HG03457 (cell line): Measurements from ENCODE around the gene FAM9C.
"Not testable (repeated sequence)": the region's sequence is repeated elsewhere in the genome, so short reads cannot be mapped to it uniquely, and the experiment has no call there.

Source experiments
- ATAC-seq: cut with Tn5 transposase; IDR thresholded peaks from one replicate; pipeline ENCODE4 v1.9.1; 2021; ENCODE audit warnings: moderate number of reproducible peaks; ENCODE audit not compliant: unreplicated experiment

FAM9C gene

GRCh38 chrX:13043938-13044337 is 482 bp downstream of the FAM9C start:
- ATAC-seq = no peak

- ATAC-seq = no peak
Observed at GRCh38 chrX:13043138-13043537, 1.3 kb downstream of the FAM9C start.

- no peak for ATAC-seq
Observed at GRCh38 chrX:13036896-13037295, 7.5 kb downstream of the FAM9C start.

GRCh38 chrX:13033193-13033592 is 11.2 kb downstream of the FAM9C start:
- ATAC-seq = no peak

- no peak for ATAC-seq
Observed at GRCh38 chrX:13029887-13030771, 14.3 kb downstream of the FAM9C start.

- ATAC-seq = no peak
Observed at GRCh38 chrX:13029637-13029886, 14.9 kb downstream of the FAM9C start.

GRCh38 chrX:13028871-13029636 is 15.4 kb downstream of the FAM9C start:
- no peak for ATAC-seq

- ATAC-seq = no peak
Observed at GRCh38 chrX:13026877-13027652, 17.4 kb downstream of the FAM9C start.

GRCh38 chrX:13024986-13025385 is 19.4 kb downstream of the FAM9C start:
- ATAC-seq = no peak

- no peak for ATAC-seq
Observed at GRCh38 chrX:13023979-13024378, 20.4 kb downstream of the FAM9C start.

- no peak for ATAC-seq
Observed at GRCh38 chrX:13023567-13023966, 20.9 kb downstream of the FAM9C start.

GRCh38 chrX:13022926-13023325 is 21.5 kb downstream of the FAM9C start:
- ATAC-seq = no peak

- not testable (repeated sequence) for ATAC-seq
Observed at GRCh38 chrX:13016731-13017130, 27.7 kb downstream of the FAM9C start.

- no peak for ATAC-seq
Observed at GRCh38 chrX:13015536-13016236, 28.7 kb downstream of the FAM9C start.

GRCh38 chrX:13014111-13015096 is 30.0 kb downstream of the FAM9C start:
- no peak for ATAC-seq

GRCh38 chrX:13013363-13014110 is 30.9 kb downstream of the FAM9C start:
- ATAC-seq = peak; percentile 64

- ATAC-seq = no peak
Observed at GRCh38 chrX:13010546-13010945, 33.9 kb downstream of the FAM9C start.

GRCh38 chrX:13009844-13010243 is 34.6 kb downstream of the FAM9C start:
- no peak for ATAC-seq

GRCh38 chrX:13009273-13009672 is 35.1 kb downstream of the FAM9C start:
- no peak for ATAC-seq
